GM21390 (cell line): ENCODE data around the gene P2RX3.

Experiments
- ATAC-seq: cut with Tn5 transposase; IDR thresholded peaks from one replicate; pipeline ENCODE4 v1.9.1; 2021; ENCODE audit not compliant: unreplicated experiment

Gene P2RX3

DNA sequence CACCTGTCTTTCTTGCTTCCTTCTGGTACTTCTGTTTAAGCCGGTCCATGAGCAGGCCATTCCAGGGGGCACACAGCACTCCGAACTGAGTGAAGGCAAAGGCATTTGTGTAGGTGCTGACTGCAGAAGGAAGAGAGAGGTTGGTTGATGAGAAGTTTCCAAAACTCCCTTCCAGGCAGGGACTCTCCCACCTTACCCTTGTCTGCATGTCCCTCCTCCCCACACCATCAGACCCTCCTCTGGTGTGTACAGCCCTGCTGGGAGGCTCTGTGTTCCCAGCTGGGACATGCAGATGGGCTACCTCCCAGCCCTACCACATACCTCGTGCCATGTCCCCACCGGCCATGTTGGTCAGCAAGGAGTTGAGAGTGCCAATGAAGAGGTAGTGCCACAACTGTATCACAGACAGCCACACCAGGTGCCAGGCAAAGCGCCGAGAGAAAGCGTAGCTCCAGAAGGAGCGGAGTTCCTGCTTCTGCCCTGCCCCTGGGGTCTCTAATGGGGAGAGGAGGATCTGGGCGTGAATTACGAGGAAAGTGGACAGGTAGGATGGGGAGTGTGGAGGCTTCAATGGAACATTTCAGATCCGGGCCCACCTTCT, 76.6 kb downstream of the P2RX3 start:
- no peak for ATAC-seq

DNA sequence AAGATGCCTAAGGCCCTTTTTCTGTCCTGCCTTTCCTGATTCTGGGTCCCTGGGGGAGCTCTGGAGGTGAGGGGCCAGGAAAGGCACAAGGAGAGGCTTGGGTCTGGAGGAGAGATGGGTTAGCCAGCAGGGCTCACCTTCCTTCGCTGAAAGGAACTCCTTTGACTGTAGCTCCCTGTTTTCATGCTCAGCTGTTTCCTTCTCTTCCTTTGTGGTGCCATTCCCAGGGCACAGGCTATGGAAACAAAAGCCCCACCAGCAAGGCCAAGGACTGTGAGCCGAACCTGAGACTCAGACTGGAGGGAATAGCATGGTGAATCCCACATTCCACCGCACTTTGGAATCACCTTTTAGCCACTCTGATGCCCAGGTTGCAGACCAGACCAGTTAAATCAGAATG, 78.3 kb downstream of the P2RX3 start:
- no peak for ATAC-seq

DNA sequence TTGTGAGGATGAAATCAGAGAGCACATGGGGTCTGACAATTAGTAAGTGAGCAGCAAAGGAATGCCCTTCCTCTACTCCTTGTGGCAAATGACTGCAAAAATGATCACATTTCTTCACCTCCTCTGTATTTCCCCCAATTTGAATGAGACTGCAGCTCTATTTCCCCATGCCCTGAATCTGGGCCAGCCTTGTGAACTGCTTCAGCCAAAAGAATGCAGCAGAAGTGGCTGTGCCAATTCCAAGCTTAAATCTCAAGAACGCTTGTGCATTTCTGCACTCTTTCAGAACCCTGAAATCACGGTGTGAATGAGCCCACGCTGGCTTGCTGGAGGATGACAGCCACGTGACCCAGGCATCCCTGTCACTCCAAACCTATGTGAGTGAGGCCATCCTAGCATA, 78.9 kb downstream of the P2RX3 start:
- no peak for ATAC-seq

DNA sequence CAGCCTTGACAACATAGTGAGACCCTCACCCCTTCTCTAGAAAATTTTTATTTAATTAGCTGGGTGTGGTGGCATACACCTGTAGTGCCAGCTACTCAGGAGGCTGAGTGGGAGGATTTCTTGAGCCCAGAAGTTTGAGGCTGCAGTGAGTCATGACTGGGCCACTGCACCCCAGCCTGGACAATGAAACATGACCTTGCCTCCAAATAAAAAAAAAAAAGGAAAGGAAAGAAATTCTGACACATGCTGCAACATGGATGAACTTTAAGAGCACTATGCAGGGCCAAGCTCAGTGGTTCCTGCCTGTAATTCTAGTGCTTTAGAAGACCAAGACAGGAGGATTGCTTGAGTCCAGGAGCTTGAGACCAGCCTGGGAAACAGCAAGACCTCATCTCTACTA, 80.0 kb downstream of the P2RX3 start:
- no peak for ATAC-seq

DNA sequence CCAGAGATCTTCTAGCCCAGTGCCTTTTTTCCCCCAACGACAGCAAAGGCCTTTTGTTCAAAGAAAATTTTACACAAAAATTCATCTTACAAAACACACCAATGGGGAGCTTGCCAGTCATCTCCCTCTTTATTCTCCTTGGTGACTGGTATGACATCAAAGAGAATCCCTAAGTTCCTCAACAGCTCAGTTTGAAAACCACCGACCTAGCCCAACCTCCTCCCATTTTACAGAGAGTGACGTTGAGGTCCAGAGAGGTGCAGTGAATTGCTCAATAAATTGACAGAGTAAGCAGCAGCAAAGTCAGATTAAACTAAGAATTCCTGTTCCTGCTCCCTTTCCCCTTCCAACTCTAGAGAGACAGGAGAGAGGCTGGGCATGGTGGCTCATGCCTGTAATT, 81.0 kb downstream of the P2RX3 start:
- no peak for ATAC-seq

DNA sequence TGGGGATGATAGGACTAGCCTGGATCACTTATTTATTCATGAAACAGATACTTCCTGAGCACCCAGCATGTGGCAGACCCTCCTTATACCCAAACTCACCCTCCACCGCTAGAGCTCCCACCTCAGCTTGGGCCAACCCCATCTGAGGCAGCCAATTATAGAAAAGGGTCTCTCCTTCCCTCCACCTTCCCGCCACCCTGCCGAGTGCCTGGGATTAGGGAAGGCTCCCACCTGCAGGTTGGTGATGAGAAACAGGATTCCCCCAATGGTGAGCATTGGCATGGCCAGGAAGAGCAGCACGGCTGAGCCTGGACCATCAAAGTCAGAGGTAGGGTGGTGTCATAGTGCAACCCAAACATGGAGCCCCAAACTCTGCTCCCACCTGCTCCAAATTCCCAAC, 82.9 kb downstream of the P2RX3 start:
- ATAC-seq = no peak

DNA sequence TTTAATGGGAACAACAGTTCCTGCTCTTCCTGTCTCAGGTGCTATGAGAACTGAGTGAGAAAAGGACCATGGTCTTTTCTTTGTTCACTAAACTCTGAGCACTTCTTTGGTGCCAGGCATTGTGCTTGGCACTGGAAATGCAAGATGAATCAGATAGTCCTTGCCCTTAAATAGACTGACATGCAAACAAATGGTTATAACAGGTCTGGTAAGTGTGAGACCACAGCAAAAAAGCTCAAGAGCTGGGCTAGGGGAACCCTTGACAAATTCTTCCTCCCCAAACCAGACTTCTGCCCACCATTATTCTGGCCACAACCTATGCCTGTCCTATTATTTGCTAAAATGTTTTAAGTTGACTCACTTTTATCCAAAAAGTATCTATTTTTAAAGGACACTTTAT, 83.7 kb downstream of the P2RX3 start:
- no peak for ATAC-seq
